Left kidney (tissue), 8 donors: ENCODE measurements around the gene TNN. TPM values are rescaled to one million over a fixed set of nuclear protein-coding genes. Genes with fewer than 3 reads are reported as not detected.
"Not testable (repeated sequence)": the region's sequence is repeated elsewhere in the genome, so short reads cannot be mapped to it uniquely, and the experiment has no call there.

ENCODE experiments used
- DNase-seq: peaks from one replicate; pipeline ENCODE4 v3.0.0-alpha.2; 2013
- long read RNA-seq, 8 donors: transcript quantifications; one replicate each; lab custom pipeline, GENCODE V29; 2026
- polyA plus RNA-seq: library from polyadenylated mRNA; unstranded; fragments of 120-200 nt; gene quantifications from one replicate; pipeline ENCODE4 v1.2.1, GENCODE V29; 2013; ENCODE audit not compliant: insufficient read length

The TNN gene, protein sequence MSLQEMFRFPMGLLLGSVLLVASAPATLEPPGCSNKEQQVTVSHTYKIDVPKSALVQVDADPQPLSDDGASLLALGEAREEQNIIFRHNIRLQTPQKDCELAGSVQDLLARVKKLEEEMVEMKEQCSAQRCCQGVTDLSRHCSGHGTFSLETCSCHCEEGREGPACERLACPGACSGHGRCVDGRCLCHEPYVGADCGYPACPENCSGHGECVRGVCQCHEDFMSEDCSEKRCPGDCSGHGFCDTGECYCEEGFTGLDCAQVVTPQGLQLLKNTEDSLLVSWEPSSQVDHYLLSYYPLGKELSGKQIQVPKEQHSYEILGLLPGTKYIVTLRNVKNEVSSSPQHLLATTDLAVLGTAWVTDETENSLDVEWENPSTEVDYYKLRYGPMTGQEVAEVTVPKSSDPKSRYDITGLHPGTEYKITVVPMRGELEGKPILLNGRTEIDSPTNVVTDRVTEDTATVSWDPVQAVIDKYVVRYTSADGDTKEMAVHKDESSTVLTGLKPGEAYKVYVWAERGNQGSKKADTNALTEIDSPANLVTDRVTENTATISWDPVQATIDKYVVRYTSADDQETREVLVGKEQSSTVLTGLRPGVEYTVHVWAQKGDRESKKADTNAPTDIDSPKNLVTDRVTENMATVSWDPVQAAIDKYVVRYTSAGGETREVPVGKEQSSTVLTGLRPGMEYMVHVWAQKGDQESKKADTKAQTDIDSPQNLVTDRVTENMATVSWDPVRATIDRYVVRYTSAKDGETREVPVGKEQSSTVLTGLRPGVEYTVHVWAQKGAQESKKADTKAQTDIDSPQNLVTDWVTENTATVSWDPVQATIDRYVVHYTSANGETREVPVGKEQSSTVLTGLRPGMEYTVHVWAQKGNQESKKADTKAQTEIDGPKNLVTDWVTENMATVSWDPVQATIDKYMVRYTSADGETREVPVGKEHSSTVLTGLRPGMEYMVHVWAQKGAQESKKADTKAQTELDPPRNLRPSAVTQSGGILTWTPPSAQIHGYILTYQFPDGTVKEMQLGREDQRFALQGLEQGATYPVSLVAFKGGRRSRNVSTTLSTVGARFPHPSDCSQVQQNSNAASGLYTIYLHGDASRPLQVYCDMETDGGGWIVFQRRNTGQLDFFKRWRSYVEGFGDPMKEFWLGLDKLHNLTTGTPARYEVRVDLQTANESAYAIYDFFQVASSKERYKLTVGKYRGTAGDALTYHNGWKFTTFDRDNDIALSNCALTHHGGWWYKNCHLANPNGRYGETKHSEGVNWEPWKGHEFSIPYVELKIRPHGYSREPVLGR (N-terminal part only)
- polyA plus RNA-seq: 2.4 TPM
- long read RNA-seq, donor 1: 0 reads
- long read RNA-seq, donor 2, full-length matches to known transcripts: 1 of 1 reads
- long read RNA-seq, donor 2, partial matches to known transcripts: 0 of 1 reads
- long read RNA-seq, donor 2, other reads (novel, unspliced or antisense): 0 of 1 reads
- long read RNA-seq, donor 3, full-length matches to known transcripts: 1 of 1 reads
- long read RNA-seq, donor 3, partial matches to known transcripts: 0 of 1 reads
- long read RNA-seq, donor 3, other reads (novel, unspliced or antisense): 0 of 1 reads
- long read RNA-seq, donor 4: 0 reads
- long read RNA-seq, donor 5, full-length matches to known transcripts: 1 of 1 reads
- long read RNA-seq, donor 5, partial matches to known transcripts: 0 of 1 reads
- long read RNA-seq, donor 5, other reads (novel, unspliced or antisense): 0 of 1 reads
- long read RNA-seq, donor 6: 0 reads
- long read RNA-seq, donor 7: 0 reads
- long read RNA-seq, donor 8: 0 reads

GRCh38 chr1:175067362-175068106 is at the start of gene TNN:
Gene TNN (plus strand): TSS chr1:175067833. CDS start chr1:175077419, 9,586 bp downstream.
- DNase-seq: no peak

- DNase-seq: no peak
These were observed 48.1 kb upstream of the TNN start for GRCh38 chr1:175019524-175019923.

DNA sequence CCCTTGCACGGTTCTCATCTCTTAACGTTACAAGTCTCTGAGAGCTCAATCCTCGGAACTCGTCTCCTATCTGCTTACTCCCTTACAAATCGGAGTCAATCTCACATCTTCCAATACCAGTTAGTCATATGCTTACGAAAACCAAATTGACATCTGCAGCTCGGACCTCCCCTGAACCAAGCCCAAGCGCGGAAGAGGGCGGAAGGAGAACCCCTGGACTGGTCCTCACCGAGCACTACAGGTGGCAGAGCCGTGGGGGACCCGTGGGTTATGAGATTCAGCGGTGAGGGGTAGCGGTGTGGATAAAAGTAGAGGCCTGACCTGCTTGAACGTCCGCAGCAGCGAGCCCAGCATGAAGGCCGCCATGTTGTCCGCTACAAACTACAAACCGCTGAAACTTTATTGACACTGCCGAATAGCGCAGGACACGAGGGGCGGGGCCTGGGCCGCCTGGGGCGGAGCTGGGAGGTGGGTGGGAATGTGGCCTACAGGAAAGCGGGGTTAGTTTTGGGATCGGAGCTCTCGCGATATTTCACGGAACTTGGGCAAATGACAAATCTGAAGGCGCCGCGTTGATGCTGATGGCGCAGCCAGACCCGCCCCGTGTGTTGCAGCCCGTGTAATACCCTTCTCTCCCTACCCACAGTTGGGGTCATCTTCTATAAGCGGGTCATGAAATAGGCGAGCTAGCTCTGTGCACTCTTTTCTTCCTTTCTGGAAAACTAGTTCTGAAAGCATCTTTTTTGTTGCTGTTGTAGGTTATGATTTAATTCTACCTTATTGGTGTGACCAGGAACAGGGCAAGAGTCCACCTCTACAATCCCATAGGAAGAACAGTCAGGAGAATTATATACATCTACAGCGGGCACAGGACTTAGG is 44.4 kb upstream of the TNN start, which contains the start of gene MRPS14:
Gene MRPS14 (minus strand): TSS at position 383 of the 879 bp plus-strand sequence. CDS start 17 bp downstream, at position 366.
- peak; percentile 99 for DNase-seq

DNA sequence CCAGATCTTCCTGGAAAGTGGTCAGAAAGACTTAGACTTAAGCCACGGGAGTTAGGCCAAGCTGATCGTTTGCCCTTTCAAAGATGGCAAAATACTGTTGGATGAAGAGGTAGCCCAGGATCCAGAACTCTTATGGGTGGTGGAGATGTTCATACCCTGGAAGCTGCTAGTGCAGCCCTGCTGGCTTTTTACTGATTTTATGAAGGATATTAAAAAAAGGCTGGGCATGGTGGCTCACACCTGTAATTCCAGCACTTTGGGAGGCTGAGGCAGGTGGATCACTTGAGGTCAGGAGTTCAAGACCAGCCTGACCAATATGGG is 43.8 kb upstream of the TNN start:
- not testable (repeated sequence) for DNase-seq

DNA sequence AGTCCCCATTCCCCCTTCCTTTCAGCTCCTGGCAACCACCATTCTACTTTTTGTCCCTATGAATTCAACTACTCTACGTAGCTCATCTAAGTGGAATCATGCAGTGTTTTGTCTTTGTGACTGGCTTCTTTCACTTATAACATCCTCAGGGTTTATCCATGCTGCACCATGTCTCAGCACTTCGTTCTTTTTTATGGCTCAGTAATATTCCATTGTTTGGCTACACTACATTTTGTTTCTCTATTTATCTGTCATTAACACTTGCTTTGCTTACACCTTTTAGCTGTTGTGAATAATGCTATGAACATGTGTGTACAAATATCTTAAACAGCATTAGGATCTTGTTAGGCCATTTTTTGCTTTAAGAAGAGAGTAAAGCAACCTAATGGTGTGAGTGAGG is 42.9 kb upstream of the TNN start:
- no peak for DNase-seq

DNA sequence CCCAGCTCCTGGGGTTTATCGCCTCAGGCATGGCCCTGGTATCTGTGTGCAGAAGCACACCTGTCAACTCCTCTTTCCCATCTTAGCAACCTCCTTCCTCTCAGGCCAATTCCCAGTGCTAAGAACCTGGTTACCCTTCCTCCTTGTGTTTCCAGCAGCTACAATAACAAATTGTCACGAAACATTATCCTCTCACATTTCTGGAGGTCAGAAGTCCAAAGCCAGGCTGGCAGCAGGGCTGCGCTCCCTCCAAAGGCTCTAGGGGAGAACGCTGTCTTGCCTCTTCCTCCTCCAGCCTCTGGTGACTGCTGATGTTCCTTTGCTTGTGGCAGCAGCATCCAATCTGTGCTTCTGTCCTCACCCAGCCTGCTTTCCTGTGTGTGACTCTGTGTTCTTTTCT is 33.7 kb upstream of the TNN start:
- DNase-seq: peak; percentile 38

DNA sequence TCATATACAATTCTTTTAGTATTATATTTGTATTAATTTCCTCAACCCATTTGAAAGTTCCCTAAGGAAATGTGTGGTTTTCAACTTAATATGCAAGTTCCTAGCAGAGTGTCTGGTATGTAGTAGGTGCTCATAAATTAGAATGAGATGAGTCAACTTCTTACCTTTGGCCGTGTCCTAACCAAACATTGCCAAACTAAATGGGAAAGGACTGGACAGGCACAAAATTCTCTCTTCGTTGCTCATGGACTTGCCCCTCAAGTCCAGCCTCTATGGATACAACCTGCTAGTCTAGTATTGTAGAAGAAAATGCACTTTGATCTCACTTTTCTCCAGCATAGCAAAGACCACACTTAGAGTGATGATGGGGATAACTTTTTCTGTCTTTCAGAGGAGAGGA is 32.9 kb upstream of the TNN start:
- no peak for DNase-seq

GRCh38 chr1:175035865-175036264 is 31.8 kb upstream of the TNN start:
- no peak for DNase-seq

GRCh38 chr1:175036476-175036875 is 31.2 kb upstream of the TNN start:
- no peak for DNase-seq

DNA sequence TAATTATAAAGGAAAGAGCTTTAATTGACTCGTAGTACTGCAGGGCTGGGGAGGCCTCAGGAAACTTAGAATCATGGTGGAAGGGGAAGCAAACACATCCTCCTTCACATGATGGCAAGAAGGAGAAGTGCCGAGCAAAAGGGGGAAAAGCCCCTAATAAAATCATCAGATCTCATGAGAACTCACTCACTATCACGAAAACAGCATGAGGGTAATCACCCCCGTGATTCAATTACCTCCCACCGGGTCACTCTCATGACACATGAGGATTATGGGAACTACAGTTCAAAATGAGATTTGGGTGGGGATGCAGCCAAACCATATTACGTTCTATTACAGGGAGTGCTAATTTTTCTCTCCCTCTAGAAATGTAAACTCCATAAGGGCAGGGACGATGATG is 30.2 kb upstream of the TNN start:
- no peak for DNase-seq

DNA sequence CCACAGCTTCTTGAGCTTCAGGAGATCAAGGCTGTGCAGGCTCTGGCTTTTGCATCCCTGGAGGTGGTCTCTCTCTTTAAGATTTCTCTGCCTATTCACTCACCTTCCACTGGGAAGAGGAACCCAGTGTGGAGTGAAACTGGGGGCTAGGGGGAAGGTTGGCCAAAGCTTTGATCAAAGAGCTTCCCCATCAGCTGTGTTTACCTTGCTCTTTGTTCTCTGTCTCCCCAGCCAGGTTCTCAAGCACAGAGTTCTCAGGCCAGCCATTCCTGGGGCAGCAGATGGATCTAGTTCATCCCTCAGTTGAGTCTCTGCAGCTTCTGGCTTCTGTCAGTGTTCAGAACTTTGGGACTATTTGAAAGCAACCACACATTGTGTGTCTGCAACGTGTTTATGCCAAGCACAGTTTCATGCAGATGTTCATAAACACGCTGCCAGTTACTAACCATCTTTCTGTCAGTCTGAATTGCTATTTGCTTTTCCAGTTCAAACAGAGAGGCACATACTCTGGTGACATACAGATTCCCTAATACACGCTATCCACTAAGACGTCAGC is 27.2 kb upstream of the TNN start:
- no peak for DNase-seq

DNA sequence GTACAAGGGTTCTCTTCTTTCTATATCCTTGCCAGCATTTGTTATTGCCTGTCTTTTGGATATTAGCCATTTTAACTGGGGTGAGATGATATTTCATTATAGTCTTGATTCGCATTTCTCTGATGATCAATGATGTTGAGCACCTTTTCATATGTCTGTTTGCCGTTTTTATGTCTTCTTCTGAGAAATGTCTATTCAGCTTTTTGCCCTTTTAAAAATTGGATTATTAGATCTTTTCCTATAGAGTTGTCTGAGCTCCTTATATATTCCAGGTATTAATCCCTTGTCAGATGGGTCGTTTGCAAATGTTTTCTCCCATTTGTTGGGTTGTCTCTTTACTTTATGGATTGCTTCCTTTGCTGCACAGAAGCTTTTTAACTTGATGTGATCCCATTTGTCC is 25.0 kb upstream of the TNN start:
- no peak for DNase-seq

DNA sequence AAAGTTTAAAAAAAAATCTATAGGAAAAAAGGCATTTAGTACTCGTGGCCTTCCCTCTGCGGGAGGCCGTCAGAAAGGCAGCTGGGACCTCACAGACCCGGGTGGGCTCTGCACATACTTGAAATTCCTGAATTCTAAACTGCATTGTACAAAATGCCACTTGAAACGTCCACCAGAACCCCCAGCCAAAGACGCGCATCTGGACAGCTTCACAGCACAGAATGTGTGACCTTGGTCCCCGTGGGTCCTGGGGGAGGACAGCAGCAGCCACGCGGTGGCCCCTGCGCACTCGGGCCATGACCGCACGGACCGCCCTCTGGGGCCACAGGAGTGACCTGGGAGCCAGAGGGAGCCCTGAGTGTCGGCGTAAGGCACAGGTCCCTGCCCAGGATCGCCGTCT is 23.8 kb upstream of the TNN start:
- no peak for DNase-seq

- DNase-seq: not testable (repeated sequence)
These were observed 23.0 kb upstream of the TNN start for GRCh38 chr1:175044591-175044990.

GRCh38 chr1:175045097-175045496 is 22.5 kb upstream of the TNN start:
- no peak for DNase-seq

DNA sequence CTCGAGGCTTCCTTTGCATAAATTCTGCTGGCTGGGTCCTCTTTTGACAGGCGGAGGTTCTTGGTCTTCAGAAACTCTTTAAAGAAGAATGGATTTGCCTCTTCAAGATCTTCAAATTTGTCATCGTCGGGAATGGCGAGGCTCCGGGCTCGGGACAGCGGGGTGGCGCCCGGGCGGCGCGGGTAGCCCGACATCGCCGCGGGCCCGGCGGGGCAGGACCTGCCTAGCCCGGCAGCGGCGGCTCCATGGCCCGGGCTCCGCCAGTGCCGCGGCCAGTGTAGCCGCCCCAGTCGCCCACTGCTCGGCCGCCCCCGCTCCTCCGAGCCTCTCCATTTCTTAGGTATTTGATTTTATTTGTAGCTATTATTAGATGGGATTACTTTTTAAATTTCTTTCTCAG is 22.1 kb upstream of the TNN start:
- DNase-seq: no peak

DNA sequence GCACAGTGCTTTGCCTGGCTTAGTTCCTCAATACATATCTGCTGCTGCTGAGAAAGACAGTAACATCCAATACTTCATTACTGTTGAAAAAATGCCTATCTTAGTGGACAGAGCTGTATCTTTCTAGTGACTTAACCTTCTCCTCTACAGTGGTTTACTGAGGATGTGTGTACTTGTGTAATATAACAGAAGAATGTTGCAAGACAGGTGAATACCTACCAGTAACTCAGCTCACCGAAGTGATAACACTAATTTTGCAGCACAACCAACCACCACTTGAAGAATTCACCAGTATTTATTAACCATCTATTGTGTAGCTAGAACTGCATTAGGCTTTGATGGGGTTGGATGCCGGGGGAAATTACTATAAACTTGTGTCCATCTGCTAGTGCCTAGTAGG is 16.6 kb upstream of the TNN start:
- DNase-seq: no peak

DNA sequence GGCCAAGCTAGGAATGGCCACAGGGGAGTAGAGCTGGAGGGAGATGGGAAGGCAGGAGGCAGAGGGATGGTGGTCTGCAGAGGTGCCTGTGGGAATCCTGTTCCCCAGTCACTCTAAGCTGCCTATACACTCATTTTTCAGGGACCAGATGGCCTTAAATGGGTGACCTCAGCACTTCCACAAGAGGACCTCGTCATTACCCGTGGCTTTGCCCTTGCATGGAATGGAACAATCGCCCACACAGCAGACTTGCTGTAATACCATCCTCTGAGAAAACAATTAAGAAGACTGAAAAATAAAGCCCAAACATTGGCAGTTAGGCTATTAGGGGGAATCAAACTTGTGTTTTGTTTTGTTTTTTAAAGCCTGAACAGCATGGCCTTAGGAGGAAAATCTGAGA is 12.9 kb upstream of the TNN start:
- DNase-seq: no peak

DNA sequence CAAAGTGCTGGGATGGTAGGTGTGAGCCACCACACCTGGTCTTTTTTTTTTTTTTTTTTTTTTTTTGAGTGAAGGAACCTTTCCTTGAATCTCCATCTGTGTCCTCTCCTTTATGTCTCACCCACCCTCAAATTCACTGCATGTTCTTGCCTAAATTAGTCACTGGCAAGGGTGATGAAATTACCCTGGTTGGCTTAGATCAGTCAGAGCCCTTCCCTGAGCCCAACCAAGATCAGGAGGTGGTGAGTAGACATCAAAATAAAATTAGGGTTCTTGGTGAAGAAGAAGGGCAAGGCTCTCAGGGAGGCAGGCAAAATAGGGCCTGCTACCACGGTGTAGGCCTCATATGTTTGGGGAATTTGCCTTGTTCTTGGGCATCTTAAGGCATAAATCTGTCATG is 5.3 kb upstream of the TNN start:
- DNase-seq: no peak
